Measurements from ENCODE around the gene GALE. TPM values are rescaled to one million over a fixed set of nuclear protein-coding genes. Genes with fewer than 3 reads are reported as not detected.
"Not testable (repeated sequence)": the region's sequence is repeated elsewhere in the genome, so short reads cannot be mapped to it uniquely, and the experiment has no call there.

The GALE gene
- polyA plus RNA-seq, 3 donors: 17.6 to 21.9 (median 18.0) TPM

GRCh38 chr1:23796466-23797271, 3.9 kb downstream of the GALE start:
- peaks cover 33 to 54% of the 10 kb centered on the region in 2 donors for H3K36me3 ChIP-seq (replicated peaks in 1 of 2; ENCODE audit: control insufficient read depth in 1 of 2, insufficient read depth in 2 of 2, low read length in 2 of 2)
- no peak overlapping the region for H3K4me2 ChIP-seq (replicated peaks; ENCODE audit: extremely low read depth, low read length, poor library complexity, severe bottlenecking)
- peaks cover 30 to 45% of the 10 kb centered on the region in 2 donors for H3K4me1 ChIP-seq (ENCODE audit: control insufficient read depth in 1 of 2, insufficient read depth in 2 of 2, low read length in 2 of 2)
- peaks cover 17% of the 10 kb centered on the region for H4K20me1 ChIP-seq (ENCODE audit: insufficient read depth, low read length)
- DNase-seq: no peak
- H3K36me3 Mint-ChIP-seq: peaks cover 26 to 54% of the 10 kb centered on the region in 2 donors
- H2AFZ ChIP-seq (ENCODE audit: insufficient read depth, low read depth, low read length, poor library complexity, severe bottlenecking): no peak overlapping the region
- H3K27ac ChIP-seq (ENCODE audit: low read depth in 1 of 2, low read length in 2 of 2): no peak overlapping the region
- peaks cover 0 to 2% (median 0%) of the 10 kb centered on the region in 7 donors for H3K9me3 Mint-ChIP-seq
- H3K9ac ChIP-seq (ENCODE audit: insufficient read depth, low read length, poor library complexity, severe bottlenecking): no peak overlapping the region
- WGBS (ENCODE audit: insufficient coverage): 90% methylated on average over 6 of the region's 17 CpGs
- H3K4me3 Mint-ChIP-seq: no peak overlapping the region
- H3K4me3 ChIP-seq (replicated peaks in 1 of 3; ENCODE audit: low read depth in 2 of 3, low read length in 3 of 3): no peak overlapping the region
- no peaks in the 10 kb centered on the region for H3K27me3 ChIP-seq (ENCODE audit: control insufficient read depth in 2 of 2, insufficient read depth in 2 of 2, low read length in 2 of 2)
- no peaks in the 10 kb centered on the region for H3K9me3 ChIP-seq (replicated peaks in 1 of 2; ENCODE audit: control insufficient read depth in 1 of 2, insufficient read depth in 1 of 2, low read length in 2 of 2)
- TF ChIP-seq, protein P1, sequence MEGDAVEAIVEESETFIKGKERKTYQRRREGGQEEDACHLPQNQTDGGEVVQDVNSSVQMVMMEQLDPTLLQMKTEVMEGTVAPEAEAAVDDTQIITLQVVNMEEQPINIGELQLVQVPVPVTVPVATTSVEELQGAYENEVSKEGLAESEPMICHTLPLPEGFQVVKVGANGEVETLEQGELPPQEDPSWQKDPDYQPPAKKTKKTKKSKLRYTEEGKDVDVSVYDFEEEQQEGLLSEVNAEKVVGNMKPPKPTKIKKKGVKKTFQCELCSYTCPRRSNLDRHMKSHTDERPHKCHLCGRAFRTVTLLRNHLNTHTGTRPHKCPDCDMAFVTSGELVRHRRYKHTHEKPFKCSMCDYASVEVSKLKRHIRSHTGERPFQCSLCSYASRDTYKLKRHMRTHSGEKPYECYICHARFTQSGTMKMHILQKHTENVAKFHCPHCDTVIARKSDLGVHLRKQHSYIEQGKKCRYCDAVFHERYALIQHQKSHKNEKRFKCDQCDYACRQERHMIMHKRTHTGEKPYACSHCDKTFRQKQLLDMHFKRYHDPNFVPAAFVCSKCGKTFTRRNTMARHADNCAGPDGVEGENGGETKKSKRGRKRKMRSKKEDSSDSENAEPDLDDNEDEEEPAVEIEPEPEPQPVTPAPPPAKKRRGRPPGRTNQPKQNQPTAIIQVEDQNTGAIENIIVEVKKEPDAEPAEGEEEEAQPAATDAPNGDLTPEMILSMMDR (IDR thresholded peaks at IDR 0.05): no peak
- H3K4me1 Mint-ChIP-seq: peaks cover 31% of the 10 kb centered on the region
- H3K27me3 Mint-ChIP-seq (ENCODE audit: low read depth in 3 of 3): peaks cover 0 to 3% (median 0%) of the 10 kb centered on the region in 3 donors
- peak overlapping the region in 5 of 7 donors; percentile 15 to 84 (median 56) for H3K27ac Mint-ChIP-seq
- intact Hi-C loops (cut with micrococcal nuclease): no loop called here
- H3K79me2 ChIP-seq (ENCODE audit: insufficient read depth, low read length): peaks cover 23% of the 10 kb centered on the region

GRCh38 chr1:23795676-23796465, 4.7 kb downstream of the GALE start:
- Mint-ChIP-seq H3K27me3 (ENCODE audit: low read depth in 3 of 3) (peaks cover 0 to 3% (median 0%) of the 10 kb centered on the region in 3 donors), H3K36me3 (peaks cover 26 to 54% of the 10 kb centered on the region in 2 donors), H3K4me3 (no peak overlapping the region), H3K27ac (no peak overlapping the region), H3K9me3 (peaks cover 0 to 3% (median 0%) of the 10 kb centered on the region in 7 donors), H3K4me1 (peaks cover 29% of the 10 kb centered on the region)
- TF ChIP-seq, protein P1 (IDR thresholded peaks at IDR 0.05): no peak
- Histone ChIP-seq H3K27ac (ENCODE audit: low read depth in 1 of 2, low read length in 2 of 2) (no peak overlapping the region), H2AFZ (ENCODE audit: insufficient read depth, low read depth, low read length, poor library complexity, severe bottlenecking) (no peak overlapping the region), H4K20me1 (ENCODE audit: insufficient read depth, low read length) (peaks cover 19% of the 10 kb centered on the region), H3K36me3 (replicated peaks in 1 of 2; ENCODE audit: control insufficient read depth in 1 of 2, insufficient read depth in 2 of 2, low read length in 2 of 2) (peaks cover 33 to 54% of the 10 kb centered on the region in 2 donors), H3K4me2 (replicated peaks; ENCODE audit: extremely low read depth, low read length, poor library complexity, severe bottlenecking) (no peak overlapping the region), H3K4me1 (ENCODE audit: control insufficient read depth in 1 of 2, insufficient read depth in 2 of 2, low read length in 2 of 2) (peaks cover 28 to 42% of the 10 kb centered on the region in 2 donors), H3K9ac (ENCODE audit: insufficient read depth, low read length, poor library complexity, severe bottlenecking) (no peak overlapping the region), H3K4me3 (replicated peaks in 1 of 3; ENCODE audit: low read depth in 2 of 3, low read length in 3 of 3) (no peak overlapping the region), H3K9me3 (replicated peaks in 1 of 2; ENCODE audit: control insufficient read depth in 1 of 2, insufficient read depth in 1 of 2, low read length in 2 of 2) (no peaks in the 10 kb centered on the region), H3K27me3 (ENCODE audit: control insufficient read depth in 2 of 2, insufficient read depth in 2 of 2, low read length in 2 of 2) (no peaks in the 10 kb centered on the region), H3K79me2 (ENCODE audit: insufficient read depth, low read length) (peaks cover 31% of the 10 kb centered on the region)
- DNase-seq: no peak
- intact Hi-C loops (cut with micrococcal nuclease): no loop called here
- 96% methylated on average over 15 of the region's 16 CpGs for WGBS (ENCODE audit: insufficient coverage)

GRCh38 chr1:23794732-23795182, 5.8 kb downstream of the GALE start:
- H3K4me2 ChIP-seq (replicated peaks; ENCODE audit: extremely low read depth, low read length, poor library complexity, severe bottlenecking); H3K27me3 Mint-ChIP-seq (ENCODE audit: low read depth in 3 of 3); H2AFZ ChIP-seq (ENCODE audit: insufficient read depth, low read depth, low read length, poor library complexity, severe bottlenecking); H3K4me3 Mint-ChIP-seq; H3K27ac ChIP-seq (ENCODE audit: low read depth in 1 of 2, low read length in 2 of 2); H3K9me3 Mint-ChIP-seq; DNase-seq; intact Hi-C loops (cut with micrococcal nuclease); H3K9me3 ChIP-seq (replicated peaks in 1 of 2; ENCODE audit: control insufficient read depth in 1 of 2, insufficient read depth in 1 of 2, low read length in 2 of 2); H3K27me3 ChIP-seq (ENCODE audit: control insufficient read depth in 2 of 2, insufficient read depth in 2 of 2, low read length in 2 of 2); H3K4me3 ChIP-seq (replicated peaks in 1 of 3; ENCODE audit: low read depth in 2 of 3, low read length in 3 of 3); H3K9ac ChIP-seq (ENCODE audit: insufficient read depth, low read length, poor library complexity, severe bottlenecking): not testable (repeated sequence)
- Histone ChIP-seq H3K4me1 (ENCODE audit: control insufficient read depth in 1 of 2, insufficient read depth in 2 of 2, low read length in 2 of 2) (peaks cover 34 to 45% of the 10 kb centered on the region in 2 donors), H3K36me3 (replicated peaks in 1 of 2; ENCODE audit: control insufficient read depth in 1 of 2, insufficient read depth in 2 of 2, low read length in 2 of 2) (peaks cover 33 to 54% of the 10 kb centered on the region in 2 donors), H4K20me1 (ENCODE audit: insufficient read depth, low read length) (peaks cover 19% of the 10 kb centered on the region), H3K79me2 (ENCODE audit: insufficient read depth, low read length) (peaks cover 34% of the 10 kb centered on the region)
- Mint-ChIP-seq H3K4me1 (peaks cover 35% of the 10 kb centered on the region), H3K27ac (peak overlapping the region in 1 of 7 donors; percentile 52), H3K36me3 (peaks cover 26 to 54% of the 10 kb centered on the region in 2 donors)
- WGBS (ENCODE audit: insufficient coverage): 69% methylated on average over 4 of the region's 9 CpGs
